Upper lobe of left lung (tissue), 6 donors: ENCODE data around the gene MAD1L1. TPM values are rescaled to one million over a fixed set of nuclear protein-coding genes. Genes with fewer than 3 reads are reported as not detected.

Experiments
- ATAC-seq, 2 donors: fragments of 200-7000 bp; cut with Tn5 transposase; one replicate each; pipeline ENCODE4 v1.9.1; 2022; ENCODE audit warnings: mild to moderate bottlenecking in 2 of 2, moderate library complexity in 2 of 2; ENCODE audit not compliant: low FRiP score in 2 of 2
- DNase-seq, 2 donors: peaks; one replicate each; pipeline ENCODE4 v3.0.0-alpha.2; 2019 to 2020
- H3K27ac ChIP-seq, 4 donors: fragments of 200-600 bp; sonication (generic); one replicate each; pipeline ENCODE4 v1.5.1; 2016 to 2019
- H3K27me3 ChIP-seq, 4 donors: fragments of 200-600 bp; sonication (generic); one replicate each; pipeline ENCODE4 v1.5.1; 2017 to 2019
- H3K36me3 ChIP-seq, 4 donors: fragments of 200-600 bp; sonication (generic); one replicate each; pipeline ENCODE4 v1.5.1; 2016 to 2019
- H3K4me1 ChIP-seq, 4 donors: fragments of 200-600 bp; sonication (generic); one replicate each; pipeline ENCODE4 v1.5.1; 2018 to 2019
- H3K4me3 ChIP-seq, 4 donors: fragments of 200-600 bp; sonication (generic); one replicate each; pipeline ENCODE4 v1.5.1; 2017 to 2019; ENCODE audit warnings: mild to moderate bottlenecking in 2 of 4, moderate library complexity in 1 of 4
- H3K9me3 ChIP-seq, 4 donors: fragments of 200-600 bp; sonication (generic); one replicate each; pipeline ENCODE4 v1.5.1; 2018 to 2019
- EP300 ChIP-seq, 4 donors: sonication (generic); formaldehyde crosslinking; IDR thresholded peaks; one replicate each; pipeline ENCODE4 v1.5.1; 2017; ENCODE audit warnings: antibody characterized with exemption in 4 of 4, control low read depth in 2 of 4
- POLR2A ChIP-seq, 4 donors: fragments of 450-650 bp; IDR thresholded peaks; one replicate each; pipeline ENCODE4 v1.5.1; 2016 to 2017; ENCODE audit warnings: antibody characterized with exemption in 4 of 4, mild to moderate bottlenecking in 2 of 4
- POLR2AphosphoS5 ChIP-seq, 2 donors: sonication (generic); formaldehyde crosslinking; IDR thresholded peaks; one replicate each; pipeline ENCODE4 v1.5.1; 2017; ENCODE audit warnings: antibody characterized with exemption in 2 of 2
- WGBS, 2 donors: methylation state at CpG; one replicate each; pipeline ENCODE4 v1.1.5; 2017 to 2018; 5-methylcytosine and 5-hydroxymethylcytosine counted together
- total RNA-seq, 6 donors: library from RNA; depleted of rRNA in 4 of 6; stranded (reverse); fragments of >200 nt in 4 of 6; gene quantifications; one replicate each; pipeline versions ENCODE4 v1.1.0 to v1.2.1, GENCODE V29; 2016 to 2021
- TF ChIP-seq, protein P1 (sequence below), 6 experiments: fragments of 450-650 bp in 4 of 6; fragments of 200-600 bp in 2 of 6; sonication (generic) in 2 of 6; IDR thresholded peaks; one replicate each; pipeline ENCODE4 v1.5.1; 2016 to 2019; ENCODE audit warnings: antibody characterized with exemption in 6 of 6
- donor health status: DM: no; HTN: no; CAD: no; lungs with moderate emphysema.
- donor health status: DM: no; HTN: yes; CAD: no; lungs with severe emphysema.

The MAD1L1 gene
- total RNA-seq, 6 donors from 2014 or later: 40.6 to 364 (median 65.6) TPM

DNA sequence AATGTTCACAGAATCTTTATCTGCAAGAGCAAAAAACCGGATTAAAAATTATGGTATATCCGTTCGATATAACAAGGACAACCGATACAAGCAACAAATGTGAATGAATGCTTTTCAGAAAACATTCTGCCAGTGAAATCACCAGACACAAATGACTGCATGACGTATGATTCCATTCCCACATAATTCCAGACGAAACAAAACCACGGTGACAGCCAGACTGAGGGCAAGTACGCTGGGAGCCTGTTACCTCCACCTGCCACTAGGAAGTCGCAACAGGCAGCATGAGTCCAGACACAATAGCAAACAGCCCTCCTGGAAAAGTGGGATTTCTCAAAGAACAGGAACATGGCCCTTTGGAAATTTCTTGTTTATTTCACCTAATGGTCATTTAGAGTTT lies 41.7 kb downstream of the MAD1L1 start:
- 95 to 98% methylated on average over 9 of the region's 9 CpGs for WGBS, 2 donors
- H3K27ac ChIP-seq: no peak overlapping the region
- H3K9me3 ChIP-seq: no peaks in the 10 kb centered on the region
- ATAC-seq (no peak), DNase-seq (no peak)
- no peak overlapping the region for H3K4me3 ChIP-seq
- TF ChIP-seq EP300 (IDR thresholded peaks at IDR 0.05) (no peak), POLR2AphosphoS5 (IDR thresholded peaks at IDR 0.05) (no peak), POLR2A (IDR thresholded peaks at IDR 0.05) (no peak)
- TF ChIP-seq, protein P1, sequence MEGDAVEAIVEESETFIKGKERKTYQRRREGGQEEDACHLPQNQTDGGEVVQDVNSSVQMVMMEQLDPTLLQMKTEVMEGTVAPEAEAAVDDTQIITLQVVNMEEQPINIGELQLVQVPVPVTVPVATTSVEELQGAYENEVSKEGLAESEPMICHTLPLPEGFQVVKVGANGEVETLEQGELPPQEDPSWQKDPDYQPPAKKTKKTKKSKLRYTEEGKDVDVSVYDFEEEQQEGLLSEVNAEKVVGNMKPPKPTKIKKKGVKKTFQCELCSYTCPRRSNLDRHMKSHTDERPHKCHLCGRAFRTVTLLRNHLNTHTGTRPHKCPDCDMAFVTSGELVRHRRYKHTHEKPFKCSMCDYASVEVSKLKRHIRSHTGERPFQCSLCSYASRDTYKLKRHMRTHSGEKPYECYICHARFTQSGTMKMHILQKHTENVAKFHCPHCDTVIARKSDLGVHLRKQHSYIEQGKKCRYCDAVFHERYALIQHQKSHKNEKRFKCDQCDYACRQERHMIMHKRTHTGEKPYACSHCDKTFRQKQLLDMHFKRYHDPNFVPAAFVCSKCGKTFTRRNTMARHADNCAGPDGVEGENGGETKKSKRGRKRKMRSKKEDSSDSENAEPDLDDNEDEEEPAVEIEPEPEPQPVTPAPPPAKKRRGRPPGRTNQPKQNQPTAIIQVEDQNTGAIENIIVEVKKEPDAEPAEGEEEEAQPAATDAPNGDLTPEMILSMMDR (IDR thresholded peaks at IDR 0.05): no peak
- peaks cover 0 to under 1% (median 0%) of the 10 kb centered on the region in 4 donors for H3K4me1 ChIP-seq
- peaks cover 0 to 10% (median 5%) of the 10 kb centered on the region in 4 donors for H3K36me3 ChIP-seq
- no peaks in the 10 kb centered on the region for H3K27me3 ChIP-seq

GRCh38 chr7:2190531-2190930 lies 42.2 kb downstream of the MAD1L1 start:
- ATAC-seq (no peak), DNase-seq (no peak)
- H3K36me3 ChIP-seq: peaks cover 0 to 5% (median under 1%) of the 10 kb centered on the region in 4 donors
- no peak overlapping the region for H3K4me3 ChIP-seq
- H3K27ac ChIP-seq: no peak overlapping the region
- TF ChIP-seq POLR2A (IDR thresholded peaks at IDR 0.05) (no peak), EP300 (IDR thresholded peaks at IDR 0.05) (no peak), POLR2AphosphoS5 (IDR thresholded peaks at IDR 0.05) (no peak)
- TF ChIP-seq, protein P1 (IDR thresholded peaks at IDR 0.05): no peak
- no peaks in the 10 kb centered on the region for H3K9me3 ChIP-seq
- 93 to 97% methylated on average over 10 of the region's 10 CpGs for WGBS, 2 donors
- no peaks in the 10 kb centered on the region for H3K4me1 ChIP-seq
- H3K27me3 ChIP-seq: no peaks in the 10 kb centered on the region

- TF ChIP-seq POLR2AphosphoS5 (IDR thresholded peaks at IDR 0.05) (no peak), POLR2A (IDR thresholded peaks at IDR 0.05) (no peak), EP300 (IDR thresholded peaks at IDR 0.05) (no peak)
- TF ChIP-seq, protein P1 (IDR thresholded peaks at IDR 0.05): no peak
- no peaks in the 10 kb centered on the region for H3K9me3 ChIP-seq
- WGBS, 2 donors: 83 to 90% methylated on average over 4 of the region's 4 CpGs
- no peak for ATAC-seq
- H3K4me3 ChIP-seq: no peak overlapping the region
- no peaks in the 10 kb centered on the region for H3K36me3 ChIP-seq
- H3K27me3 ChIP-seq: no peaks in the 10 kb centered on the region
- no peaks in the 10 kb centered on the region for H3K4me1 ChIP-seq
- DNase-seq: no peak
- no peak overlapping the region for H3K27ac ChIP-seq
Measured at GRCh38 chr7:2186166-2186565, 46.6 kb downstream of the MAD1L1 start.

- Histone ChIP-seq H3K27me3 (no peaks in the 10 kb centered on the region), H3K4me3 (no peak overlapping the region), H3K4me1 (no peaks in the 10 kb centered on the region), H3K36me3 (peaks cover 0 to 2% (median 0%) of the 10 kb centered on the region in 4 donors), H3K27ac (no peak overlapping the region), H3K9me3 (no peaks in the 10 kb centered on the region)
- WGBS, 2 donors: 94 to 96% methylated on average over 8 of the region's 8 CpGs
- no peak for DNase-seq
- ATAC-seq: no peak
- no peak for TF ChIP-seq EP300 (IDR thresholded peaks at IDR 0.05)
- TF ChIP-seq, protein P1 (IDR thresholded peaks at IDR 0.05): no peak
- TF ChIP-seq POLR2A (IDR thresholded peaks at IDR 0.05): no peak
- no peak for TF ChIP-seq POLR2AphosphoS5 (IDR thresholded peaks at IDR 0.05)
Measured at GRCh38 chr7:2185715-2186114, 47.0 kb downstream of the MAD1L1 start.

- WGBS, 2 donors: 93 to 94% methylated on average over 10 of the region's 10 CpGs
- H3K27ac ChIP-seq: no peak overlapping the region
- no peaks in the 10 kb centered on the region for H3K4me1 ChIP-seq
- H3K27me3 ChIP-seq: no peaks in the 10 kb centered on the region
- TF ChIP-seq EP300 (IDR thresholded peaks at IDR 0.05): no peak
- TF ChIP-seq, protein P1 (IDR thresholded peaks at IDR 0.05): no peak
- no peak for TF ChIP-seq POLR2A (IDR thresholded peaks at IDR 0.05)
- TF ChIP-seq POLR2AphosphoS5 (IDR thresholded peaks at IDR 0.05): no peak
- no peak overlapping the region for H3K4me3 ChIP-seq
- H3K36me3 ChIP-seq: peaks cover 0 to 10% (median 2%) of the 10 kb centered on the region in 4 donors
- DNase-seq: no peak
- ATAC-seq: no peak
- no peaks in the 10 kb centered on the region for H3K9me3 ChIP-seq
Measured at GRCh38 chr7:2182461-2182860, 50.3 kb downstream of the MAD1L1 start.
